ENCODE data around the gene SLC35A2.

Gene SLC35A2

GRCh38 chrX:48927123-48927522 lies 15.7 kb upstream of the SLC35A2 start:
- DNase-seq = no peak

GRCh38 chrX:48924270-48924669 lies 12.8 kb upstream of the SLC35A2 start:
- no peak for DNase-seq

- DNase-seq = no peak
Measured at GRCh38 chrX:48923771-48924170, 12.3 kb upstream of the SLC35A2 start.

DNA sequence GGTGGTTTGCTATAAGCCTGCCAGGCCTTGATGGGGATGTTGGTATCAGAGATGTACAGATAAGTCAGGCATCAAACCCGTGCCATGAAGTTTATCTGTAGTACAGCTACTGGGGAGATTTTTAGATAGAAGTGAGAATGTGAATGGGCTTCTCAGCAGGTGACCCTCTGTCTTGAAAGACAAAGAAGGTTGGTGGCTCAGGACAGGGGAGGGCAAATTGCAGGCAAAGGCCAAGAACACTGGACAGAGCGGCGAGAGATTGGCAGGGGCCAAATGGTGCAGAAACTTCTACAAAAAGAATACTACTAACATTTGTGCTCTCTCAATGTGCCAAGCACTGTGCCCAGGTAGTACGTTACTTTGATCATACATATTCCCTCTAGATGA lies 9.3 kb upstream of the SLC35A2 start:
- no peak for DNase-seq

- no peak for DNase-seq
Measured at GRCh38 chrX:48919947-48920717, 8.7 kb upstream of the SLC35A2 start.

- DNase-seq = no peak
Measured at GRCh38 chrX:48919360-48919841, 8.0 kb upstream of the SLC35A2 start.

GRCh38 chrX:48918643-48919340 lies 7.3 kb upstream of the SLC35A2 start, which contains the start of gene PIM2:
Gene PIM2 (minus strand): TSS chrX:48919024. CDS start chrX:48918834, 190 bp downstream.
- DNase-seq = peak; percentile 90

DNA sequence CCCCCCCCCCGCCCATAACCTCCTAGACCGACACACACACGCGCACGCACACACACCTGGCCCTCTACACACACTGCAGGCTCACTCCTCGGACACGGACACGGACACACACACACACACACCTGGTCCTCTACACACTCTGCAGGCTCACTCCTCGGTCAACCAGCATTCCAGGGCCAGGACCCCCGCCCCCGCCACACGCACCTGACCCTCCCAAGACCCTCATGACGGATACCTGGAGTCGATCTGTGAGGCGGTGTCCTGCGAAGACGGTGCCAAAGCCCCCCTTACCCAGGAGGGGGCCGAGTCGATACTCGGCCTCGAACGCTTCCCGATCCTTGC lies 6.8 kb upstream of the SLC35A2 start:
- no peak for DNase-seq

DNA sequence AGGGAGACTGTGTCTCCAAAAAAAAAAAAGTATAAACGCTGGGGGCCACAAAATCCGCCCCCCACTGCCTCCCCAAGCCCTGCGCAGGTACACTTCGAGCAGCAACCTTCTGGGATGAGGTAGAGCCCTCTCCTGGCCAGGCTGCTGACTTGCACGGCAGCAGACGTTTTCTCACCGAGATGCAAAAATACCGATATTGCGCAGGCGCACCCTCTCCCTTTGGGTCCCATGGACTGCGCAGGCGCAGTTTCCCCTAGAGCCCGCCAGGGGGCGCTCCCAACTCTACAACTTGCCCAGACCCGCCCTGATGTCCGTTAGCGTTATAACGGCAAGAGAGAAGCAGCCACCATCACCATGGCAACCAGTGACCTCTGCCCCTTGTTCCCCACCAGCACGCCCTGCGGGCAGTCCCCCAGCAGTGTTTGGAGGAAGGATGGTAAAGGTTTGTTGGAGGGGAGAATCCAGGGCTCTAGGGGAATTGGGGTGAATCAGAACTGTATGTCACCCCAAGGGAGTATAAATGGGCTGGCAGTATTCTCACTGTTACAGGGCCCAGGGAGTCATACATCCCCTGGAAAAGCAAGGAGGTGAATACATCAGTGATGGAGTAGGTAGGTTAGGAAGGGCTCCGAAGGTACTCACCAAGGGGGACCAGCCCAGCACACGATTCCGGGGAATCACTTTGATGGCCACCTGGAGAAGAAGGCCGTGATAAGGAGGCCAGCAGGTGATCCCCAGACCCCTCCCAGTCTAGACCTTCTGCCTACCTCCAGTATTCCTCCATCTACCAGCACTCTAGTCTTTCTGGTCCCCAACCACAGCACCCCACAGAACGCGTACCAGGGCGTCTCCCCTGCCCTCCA lies 5.9 kb upstream of the SLC35A2 start:
- peak; percentile 81 for DNase-seq

GRCh38 chrX:48914593-48915493 lies 3.4 kb upstream of the SLC35A2 start:
- DNase-seq = no peak

- DNase-seq = no peak
Measured at GRCh38 chrX:48913605-48914366, 2.3 kb upstream of the SLC35A2 start.

DNA sequence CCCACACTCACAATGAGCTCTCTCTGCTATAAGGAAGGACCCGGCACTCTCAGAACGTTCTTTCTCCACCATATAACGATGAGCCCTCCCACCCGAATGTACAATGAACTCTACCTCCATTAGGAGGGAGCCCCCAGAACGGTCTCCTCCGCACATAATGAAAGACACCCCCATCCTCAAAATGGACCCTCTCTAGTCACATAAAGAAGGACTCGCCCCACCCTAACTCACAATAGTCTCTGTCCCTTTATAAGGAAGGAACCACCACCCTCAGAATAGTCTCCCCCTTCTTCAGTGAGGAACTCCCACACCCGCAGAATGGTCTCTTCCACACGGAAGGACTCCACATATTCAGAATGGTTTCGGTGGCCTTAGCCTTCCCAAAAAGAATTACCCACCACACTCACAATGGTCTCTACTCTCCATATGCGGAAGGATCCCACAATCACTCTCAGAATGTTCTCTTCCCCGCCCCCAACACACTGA lies 477 bp downstream of the SLC35A2 start:
- no peak for DNase-seq

- no peak for DNase-seq
Measured at GRCh38 chrX:48909703-48910294, 1.6 kb downstream of the SLC35A2 start.

GRCh38 chrX:48908600-48908999 lies 2.8 kb downstream of the SLC35A2 start:
- no peak for DNase-seq

GRCh38 chrX:48905090-48905790 lies 6.2 kb downstream of the SLC35A2 start:
- no peak for DNase-seq

GRCh38 chrX:48904626-48905025 lies 6.8 kb downstream of the SLC35A2 start:
- no peak for DNase-seq

DNA sequence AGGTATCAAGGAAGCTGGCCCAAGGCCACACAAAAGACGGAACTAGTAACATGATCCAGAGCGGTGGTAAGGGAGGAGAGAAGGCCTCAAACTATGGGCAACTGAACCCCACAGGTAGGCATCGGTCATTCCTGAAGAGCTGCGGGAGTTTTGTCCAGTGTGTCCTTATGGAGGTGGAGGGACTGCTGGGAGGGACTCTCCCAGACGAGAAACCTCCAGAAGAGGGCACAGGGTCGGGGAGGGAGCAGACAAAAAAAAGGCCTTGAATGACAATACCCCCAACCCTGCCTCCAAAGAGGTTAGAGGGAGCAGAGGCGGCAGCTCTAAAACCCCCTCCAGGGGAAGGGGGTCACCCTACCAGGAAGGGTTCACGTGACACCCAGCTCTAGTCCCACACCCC lies 7.3 kb downstream of the SLC35A2 start:
- DNase-seq = no peak

GRCh38 chrX:48903290-48903689 lies 8.2 kb downstream of the SLC35A2 start:
- DNase-seq = no peak

GRCh38 chrX:48902776-48903175 lies 8.7 kb downstream of the SLC35A2 start:
- DNase-seq = no peak

- no peak for DNase-seq
Measured at GRCh38 chrX:48902135-48902534, 9.3 kb downstream of the SLC35A2 start.

Measured in NCI-H446 treated with DMSO at 0.1 percent for 48 hours (cell line).